GM12878 (cell line): ENCODE measurements around the gene NOVA2.

ENCODE experiments used
- CREB1 ChIP-seq: IDR thresholded peaks from 2 replicates; pipeline ENCODE4 v1.6.1; 2012; ENCODE audit warnings: low read depth, mild to moderate bottlenecking, inconsistent platforms
- HDAC2 ChIP-seq: fragments of 200-600 bp; sonication (generic); IDR thresholded peaks from 2 replicates; pipeline ENCODE4 v1.6.1; 2017
- POLR2AphosphoS5 ChIP-seq: IDR thresholded peaks from 2 replicates; pipeline ENCODE4 v1.6.1; 2011; ENCODE audit warnings: mild to moderate bottlenecking, low read length, inconsistent platforms

- no peak for TF ChIP-seq POLR2AphosphoS5
- no peak for TF ChIP-seq HDAC2
- no peak for TF ChIP-seq CREB1
Observed at GRCh38 chr19:45976178-45976577, 2.5 kb upstream of the NOVA2 start.
